GM12892 (cell line): ENCODE results near the gene OR1F1.
"Not testable (repeated sequence)": the region's sequence is repeated elsewhere in the genome, so short reads cannot be mapped to it uniquely, and the experiment has no call there.

Source experiments
- DNase-seq: peaks from one replicate; pipeline ENCODE4 v3.0.0; 2011; ENCODE audit not compliant: insufficient read length
- FAIRE-seq: peaks from 2 replicates; lab custom pipeline; 2011; peaks lifted over from hg19 to GRCh38; lab: Jason Lieb, UNC
- POLR2A ChIP-seq: IDR thresholded peaks from 2 replicates; pipeline ENCODE4 v1.6.1; 2011; ENCODE audit warnings: low read depth, low read length, control low read depth
- POLR2AphosphoS5 ChIP-seq: IDR thresholded peaks from 2 replicates; pipeline ENCODE4 v1.6.1; 2011; ENCODE audit warnings: low read depth, low read length, control low read depth
- TAF1 ChIP-seq: IDR thresholded peaks from 2 replicates; pipeline ENCODE4 v1.6.1; 2011; ENCODE audit warnings: low read depth, mild to moderate bottlenecking, control low read depth, low read length, borderline replicate concordance

Gene OR1F1

DNA sequence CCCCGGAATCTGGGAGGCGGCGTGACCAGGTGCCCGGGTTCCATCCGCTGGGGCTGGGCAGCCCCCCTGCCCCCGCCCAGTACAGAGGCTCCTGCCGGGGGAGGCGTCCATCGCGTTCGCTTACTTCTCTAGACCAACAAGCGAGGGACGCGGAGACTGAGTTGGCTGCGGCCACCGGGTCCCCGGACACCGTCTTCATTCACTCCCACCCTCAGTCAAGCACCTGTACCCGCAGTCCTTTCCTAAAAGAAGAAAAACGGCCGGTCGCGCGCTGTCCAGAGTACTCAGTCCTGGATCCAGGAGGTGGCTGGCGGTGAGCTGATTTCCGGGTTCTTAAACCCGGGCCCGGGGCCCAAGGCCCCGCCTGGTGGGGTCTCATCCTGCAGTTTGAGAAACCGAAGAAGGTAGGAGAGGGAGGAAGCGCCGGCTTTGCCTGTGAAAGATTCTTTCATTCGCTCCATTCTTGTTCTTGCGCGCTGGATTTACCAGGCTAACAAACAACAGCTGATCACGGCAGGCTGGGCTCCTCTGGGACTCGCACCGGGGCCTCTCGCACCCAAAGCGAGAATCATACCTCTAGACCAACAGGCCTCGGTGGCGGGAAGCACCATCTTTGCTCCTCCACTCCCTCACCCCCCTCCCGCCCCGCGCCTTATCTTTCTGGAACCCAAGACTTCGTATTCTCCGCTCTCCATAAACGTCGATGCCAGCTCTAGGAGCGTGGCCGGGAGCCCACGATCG lies 17.4 kb upstream of the OR1F1 start:
- FAIRE-seq (peak; percentile 76), DNase-seq (no peak)
- TF ChIP-seq POLR2A (no peak), TAF1 (no peak), POLR2AphosphoS5 (no peak)

DNA sequence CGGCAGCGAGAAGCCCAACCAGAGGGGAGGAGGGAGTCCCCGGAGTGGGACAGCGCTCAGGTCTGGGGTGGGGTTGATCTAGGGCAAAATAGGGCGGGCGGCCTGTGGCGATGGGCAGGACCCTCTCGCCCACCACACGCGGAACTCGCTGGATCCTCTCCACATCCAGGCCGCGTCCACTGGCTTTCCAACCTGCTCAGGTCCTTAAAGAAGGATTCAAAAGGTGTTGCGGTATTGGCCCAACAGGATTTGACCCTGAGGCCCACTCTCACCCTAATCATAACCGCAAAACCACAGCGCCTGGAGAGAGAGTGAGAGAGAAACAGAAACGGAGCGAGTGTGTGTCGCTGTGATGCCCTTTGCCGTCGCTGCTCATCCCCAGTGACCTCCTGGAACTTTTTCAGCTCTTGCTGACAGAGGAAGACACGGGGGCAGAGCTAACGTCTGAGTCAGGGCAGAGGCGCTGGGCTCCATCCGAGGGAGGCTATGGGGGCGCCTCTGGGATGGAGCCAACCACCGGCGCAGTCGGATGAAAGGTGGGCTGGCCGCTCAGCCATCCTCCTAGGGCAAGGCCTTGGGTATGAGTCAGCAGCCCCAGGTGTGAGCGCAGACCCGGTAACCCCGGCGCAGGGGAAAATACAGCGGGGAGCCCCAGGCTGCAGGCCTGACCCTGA lies 16.7 kb upstream of the OR1F1 start:
- TF ChIP-seq POLR2AphosphoS5 (no peak), POLR2A (no peak), TAF1 (no peak)
- FAIRE-seq (peak; percentile 79), DNase-seq (peak; percentile 67)

DNA sequence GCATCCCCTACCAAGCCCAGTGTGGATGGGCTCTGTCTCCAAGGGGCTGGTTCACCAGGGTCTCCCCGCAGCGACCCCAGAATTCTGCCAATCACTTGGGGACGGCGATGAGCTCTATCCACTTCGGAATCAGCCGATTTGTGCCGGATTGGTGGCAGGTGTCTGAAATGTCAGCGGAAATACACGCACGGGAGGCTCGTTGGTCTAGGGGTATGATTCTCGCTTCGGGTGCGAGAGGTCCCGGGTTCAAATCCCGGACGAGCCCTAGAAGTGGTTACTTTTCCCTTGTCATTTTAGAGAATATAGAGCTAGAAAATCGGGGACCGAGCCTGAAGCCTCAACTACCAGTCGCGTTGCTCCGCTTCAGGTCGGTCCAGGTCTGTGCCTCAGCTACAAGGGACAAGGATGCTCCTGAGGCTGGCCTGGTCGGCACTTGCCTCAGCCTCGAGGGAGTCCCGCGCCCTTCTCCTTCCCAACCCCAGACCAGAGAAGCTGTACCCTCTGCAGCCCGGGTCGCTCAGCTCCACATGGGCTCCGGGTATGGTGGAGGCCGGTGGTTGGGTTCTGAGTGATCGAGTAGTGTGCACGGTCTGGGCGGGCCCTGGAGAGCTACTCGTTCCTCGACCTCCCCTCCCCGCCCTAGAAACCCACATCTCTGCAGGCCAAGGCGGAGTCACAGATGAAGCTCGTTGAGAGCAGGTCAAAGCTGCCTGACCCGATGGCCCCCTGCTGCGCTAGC lies 16.0 kb upstream of the OR1F1 start:
- no peak for FAIRE-seq
- DNase-seq: peak; percentile 48
- TF ChIP-seq POLR2A (no peak), POLR2AphosphoS5 (no peak), TAF1 (no peak)

DNA sequence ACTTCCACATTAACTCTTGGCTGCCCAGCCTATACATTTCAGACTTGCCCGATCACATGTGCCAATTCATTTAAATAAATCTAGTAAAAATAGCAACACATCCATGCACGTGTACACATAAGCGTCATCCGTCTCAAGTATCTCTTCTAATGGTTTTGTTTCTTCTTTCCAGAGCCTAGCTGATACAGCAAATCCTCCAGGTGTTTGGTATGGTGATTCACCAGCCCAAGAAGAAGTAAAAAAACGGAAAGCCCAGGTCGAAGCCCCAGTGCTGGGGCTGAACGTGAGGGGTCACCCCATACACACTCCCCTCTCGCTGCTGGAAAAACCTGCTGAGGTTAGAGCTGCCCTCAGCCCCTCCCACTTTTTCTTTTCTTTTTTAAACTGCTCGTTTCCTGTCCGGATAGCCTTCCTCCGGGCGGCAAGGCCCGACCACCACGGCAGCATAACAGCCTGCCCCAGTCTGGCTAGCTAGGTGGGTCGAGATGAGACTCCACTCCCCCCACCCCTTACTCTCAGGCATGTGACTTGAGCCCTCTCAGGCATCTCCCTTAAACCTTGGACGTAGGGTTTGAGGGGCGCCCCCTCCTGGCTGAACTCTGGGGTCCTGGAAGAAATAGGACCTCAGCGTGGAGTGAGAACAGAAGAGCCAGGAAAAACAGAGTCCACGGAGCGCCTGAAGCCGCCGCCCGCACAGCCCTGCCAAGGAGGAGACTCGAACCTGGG lies 13.9 kb upstream of the OR1F1 start:
- DNase-seq (peak; percentile 47), FAIRE-seq (no peak)
- TF ChIP-seq POLR2A (no peak), TAF1 (no peak), POLR2AphosphoS5 (no peak)

DNA sequence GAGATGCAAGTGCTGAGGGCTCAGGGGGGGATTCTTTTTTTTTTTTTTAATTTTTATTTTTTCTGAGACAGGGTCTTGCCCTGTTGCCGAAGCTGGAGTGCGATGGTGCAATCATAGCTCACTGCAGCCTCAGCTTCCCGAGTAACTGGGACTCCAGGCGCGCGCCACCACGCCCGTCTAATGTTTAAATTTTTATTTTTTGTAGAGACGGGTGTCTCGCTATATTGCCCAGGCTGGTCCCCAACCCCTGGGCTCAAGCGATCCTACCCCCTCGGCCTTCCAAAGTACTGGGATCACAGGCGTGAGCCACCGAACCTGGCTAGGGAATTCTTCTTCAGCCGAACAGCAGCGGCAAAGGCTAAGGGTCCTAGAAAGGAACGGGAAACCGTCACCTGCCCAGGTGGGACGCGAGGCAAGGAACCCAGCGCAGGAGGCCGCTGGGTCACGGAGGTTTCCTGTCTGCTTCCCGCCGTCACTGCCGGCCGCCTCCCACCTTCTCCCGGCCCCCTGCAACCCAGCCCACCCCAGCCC lies 13.3 kb upstream of the OR1F1 start:
- FAIRE-seq (no peak), DNase-seq (no peak)
- TF ChIP-seq POLR2A: no peak
- TF ChIP-seq POLR2AphosphoS5: no peak

DNA sequence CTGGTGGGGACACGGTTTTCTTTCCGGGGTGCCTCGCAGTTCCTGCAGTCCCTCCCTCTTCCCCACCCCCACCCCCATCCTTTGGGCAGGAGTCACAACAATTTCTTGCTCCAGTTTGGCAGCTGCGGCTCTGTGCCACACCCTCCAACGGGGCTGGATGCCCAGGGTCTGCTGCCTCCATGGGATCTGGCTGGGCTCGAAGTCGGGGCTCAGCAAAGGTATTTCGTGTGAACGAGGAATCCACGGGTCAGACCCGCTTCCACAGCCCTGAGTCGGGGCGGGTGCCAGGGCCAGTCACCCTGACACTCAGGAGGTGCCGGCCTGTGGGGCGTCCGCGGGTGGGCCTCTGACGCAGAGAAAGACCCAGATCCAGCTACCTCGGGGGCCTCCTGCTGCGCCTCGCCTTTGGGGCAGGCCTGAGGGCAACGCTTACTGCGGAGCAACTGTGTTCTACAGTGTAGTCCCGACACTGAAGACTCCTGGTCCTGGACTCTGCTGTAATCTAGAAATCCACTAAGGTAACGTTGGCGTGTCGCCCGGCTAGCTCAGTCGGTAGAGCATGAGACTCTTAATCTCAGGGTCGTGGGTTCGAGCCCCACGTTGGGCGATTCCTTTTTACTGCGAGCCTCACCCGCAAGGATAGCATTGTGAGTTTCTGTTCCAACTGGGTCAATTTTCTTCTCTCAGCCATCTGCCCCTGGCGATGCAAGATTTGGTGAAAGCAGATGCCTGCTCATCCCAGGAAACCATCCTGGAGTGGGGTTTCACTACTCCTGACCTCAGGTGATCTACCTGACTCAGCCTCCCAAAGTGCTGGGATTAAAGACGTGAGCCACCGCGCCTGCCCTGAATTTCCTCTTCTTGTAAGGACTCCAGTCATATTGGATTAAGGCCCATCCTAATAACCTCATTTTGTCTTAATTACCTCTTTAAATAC lies 12.6 kb upstream of the OR1F1 start:
- no peak for FAIRE-seq
- no peak for TF ChIP-seq POLR2A
- TF ChIP-seq TAF1: no peak
- no peak for TF ChIP-seq POLR2AphosphoS5
- no peak for DNase-seq

DNA sequence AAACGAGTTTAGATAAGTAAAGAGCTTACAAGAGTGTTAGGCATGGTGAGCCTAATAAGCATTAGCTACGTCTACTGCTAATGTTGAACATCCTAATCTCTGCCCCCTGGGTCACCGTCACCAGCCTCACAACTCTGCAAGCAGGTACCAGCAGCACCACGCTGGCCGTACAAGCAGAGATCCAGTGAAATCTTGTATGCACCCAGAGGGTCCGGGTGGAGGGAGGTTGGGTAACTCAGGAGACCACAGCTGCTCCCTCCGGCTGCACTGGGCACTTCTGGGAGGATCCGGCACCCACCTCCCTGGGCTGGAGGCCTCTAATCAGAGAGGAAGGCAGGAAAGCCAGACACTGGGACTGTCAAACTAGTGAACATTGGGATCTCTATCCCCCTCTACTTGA lies 8.4 kb upstream of the OR1F1 start:
- TF ChIP-seq POLR2AphosphoS5: no peak
- no peak for TF ChIP-seq TAF1
- TF ChIP-seq POLR2A: no peak
- FAIRE-seq (no peak), DNase-seq (no peak)

DNA sequence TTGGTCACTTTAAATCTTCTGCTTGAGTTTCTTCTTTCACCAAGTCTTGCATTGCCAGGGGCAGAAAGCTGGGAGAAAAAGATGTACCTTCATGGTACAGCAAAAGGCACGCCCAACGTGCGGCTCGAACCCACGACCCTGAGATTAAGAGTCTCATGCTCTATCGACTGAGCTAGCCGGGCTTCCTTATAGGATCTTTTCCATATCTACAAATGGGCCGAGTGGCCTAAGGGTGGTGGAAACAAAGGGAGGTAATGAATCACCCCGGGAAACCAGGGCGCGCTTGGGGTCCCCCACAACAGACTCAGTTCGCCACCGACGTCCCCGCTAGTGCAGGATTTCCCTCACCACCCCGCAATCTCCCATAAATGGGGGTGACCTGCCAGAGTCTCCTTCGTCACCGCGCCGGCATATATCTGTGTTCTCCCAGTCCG lies 7.5 kb upstream of the OR1F1 start:
- TF ChIP-seq TAF1 (no peak), POLR2AphosphoS5 (no peak), POLR2A (no peak)
- no peak for FAIRE-seq
- no peak for DNase-seq

DNA sequence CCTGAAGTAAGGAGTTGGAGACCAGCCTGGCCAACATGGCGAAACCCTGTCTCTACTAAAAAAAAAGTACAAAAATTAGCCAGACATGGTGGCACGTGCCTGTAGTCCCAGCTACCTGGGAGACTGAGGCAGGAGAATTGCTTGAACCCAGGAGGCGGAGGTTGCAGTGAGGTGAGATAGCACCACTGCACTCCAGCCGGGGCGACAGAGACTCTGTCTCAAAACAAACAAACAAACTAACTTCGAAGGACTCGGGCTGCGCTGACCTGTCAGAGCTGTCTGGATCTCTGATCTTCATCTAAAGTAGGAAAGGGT lies 5.8 kb upstream of the OR1F1 start:
- FAIRE-seq, DNase-seq: not testable (repeated sequence)

DNA sequence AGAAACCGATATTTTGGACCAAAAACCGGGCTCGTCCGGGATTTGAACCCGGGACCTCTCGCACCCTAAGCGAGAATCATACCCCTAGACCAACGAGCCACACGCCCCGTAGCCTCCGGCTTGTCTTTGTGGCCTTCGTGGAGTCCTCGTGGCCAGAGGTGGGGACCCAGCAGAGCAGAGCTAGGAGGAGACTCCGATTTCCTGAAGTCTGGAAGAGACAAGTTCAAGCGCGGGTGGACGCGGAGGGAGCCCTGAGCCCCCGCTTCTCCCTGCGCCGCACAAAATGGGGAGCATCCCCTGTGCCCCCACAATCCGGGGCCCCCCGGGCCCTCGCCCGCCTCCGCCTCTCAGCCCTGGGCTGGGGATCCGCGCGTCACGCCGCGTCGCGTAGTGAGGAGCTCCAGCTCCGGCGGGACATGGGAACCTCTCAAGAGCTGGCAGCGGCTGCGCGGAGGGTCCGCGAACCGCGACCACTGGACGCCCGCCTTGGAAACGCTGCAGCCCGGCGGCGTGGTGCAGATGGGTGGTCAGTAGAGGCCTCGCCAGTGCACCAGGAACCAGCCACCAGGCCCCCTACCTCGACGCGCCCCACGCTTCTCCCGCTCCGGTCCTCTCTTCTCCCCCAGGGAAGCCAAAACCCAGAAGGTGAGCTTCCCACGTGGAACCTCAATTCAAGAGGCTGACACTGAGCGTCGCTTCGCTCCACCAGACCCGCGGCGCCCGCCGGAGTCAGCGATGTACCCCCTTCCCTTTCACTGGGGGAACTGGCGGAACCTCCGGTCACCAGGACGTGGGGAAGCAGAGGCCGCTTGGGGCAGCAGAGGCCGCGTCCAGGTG lies 5.2 kb upstream of the OR1F1 start:
- DNase-seq (peak; percentile 46), FAIRE-seq (no peak)
- TF ChIP-seq POLR2AphosphoS5: no peak
- TF ChIP-seq POLR2A: no peak
- no peak for TF ChIP-seq TAF1
